MCF 10A (cell line): ENCODE results near the gene ADARB2. TPM values are rescaled to one million over a fixed set of nuclear protein-coding genes. Genes with fewer than 3 reads are reported as not detected.

Experiments
- BruUV-seq: library from RNA; stranded (reverse); fragments of 400-500 nt; replicated peaks from 2 replicates; lab custom pipeline; 2021; lab: Mats Ljungman, UMichigan
- CTCF ChIA-PET: fragments of 300-600 bp; sonication (Branson Sonifier 250); formaldehyde crosslinking; extraction: SDS; loops from one replicate; lab custom pipeline; 2021; ENCODE audit warnings: antibody characterized with exemption, inconsistent platforms; lab: Yijun Ruan, JAX
- POLR2A ChIA-PET: fragments of 300-600, 350-650 bp; sonication (Branson Sonifier 250); formaldehyde crosslinking; extraction: SDS; loops from one replicate; lab custom pipeline; 2020; ENCODE audit warnings: antibody characterized with exemption, inconsistent platforms; lab: Yijun Ruan, JAX
- DNase-seq: peaks from one replicate; pipeline ENCODE4 v3.0.0-alpha.2; 2018; ENCODE audit not compliant: unreplicated experiment
- H3K27ac Mint-ChIP-seq: one replicate; pipeline ENCODE4 v1.8.0; 2022; ENCODE audit warnings: mild to moderate bottlenecking, low read depth, mixed read lengths; ENCODE audit not compliant: unreplicated experiment
- H3K27me3 Mint-ChIP-seq: one replicate; pipeline ENCODE4 v1.8.0; 2022; ENCODE audit warnings: mixed read lengths; ENCODE audit not compliant: insufficient read depth, unreplicated experiment
- H3K36me3 Mint-ChIP-seq: one replicate; pipeline ENCODE4 v1.8.0; 2022; ENCODE audit warnings: mild to moderate bottlenecking, moderate library complexity, mixed read lengths; ENCODE audit not compliant: insufficient read depth, unreplicated experiment
- H3K4me1 Mint-ChIP-seq: one replicate; pipeline ENCODE4 v1.8.0; 2022; ENCODE audit warnings: mixed read lengths; ENCODE audit not compliant: insufficient read depth, unreplicated experiment
- H3K4me3 Mint-ChIP-seq: one replicate; pipeline ENCODE4 v1.8.0; 2022; ENCODE audit warnings: mild to moderate bottlenecking, moderate library complexity, mixed read lengths; ENCODE audit not compliant: unreplicated experiment
- H3K9me3 Mint-ChIP-seq: one replicate; pipeline ENCODE4 v1.8.0; 2022; ENCODE audit warnings: mixed read lengths; ENCODE audit not compliant: unreplicated experiment
- intact Hi-C: fragments of 100-400 bp; cut with micrococcal nuclease; formaldehyde crosslinking; loops from 2 replicates; pipeline ENCODE4 v1.14.1; 2022
- total RNA-seq: library from RNA; stranded (reverse); gene quantifications from 2 replicates; pipeline ENCODE4 v1.2.3, GENCODE V29; 2022
- TF ChIP-seq, protein P1 (sequence below): fragments of 200-600 bp; IDR thresholded peaks from one replicate; pipeline ENCODE4 v1.8.0; 2022; ENCODE audit warnings: antibody characterized with exemption, mild to moderate bottlenecking; ENCODE audit not compliant: unreplicated experiment

Gene ADARB2
- total RNA-seq, 1 experiment from 2014 or later: 0.96 TPM

DNA sequence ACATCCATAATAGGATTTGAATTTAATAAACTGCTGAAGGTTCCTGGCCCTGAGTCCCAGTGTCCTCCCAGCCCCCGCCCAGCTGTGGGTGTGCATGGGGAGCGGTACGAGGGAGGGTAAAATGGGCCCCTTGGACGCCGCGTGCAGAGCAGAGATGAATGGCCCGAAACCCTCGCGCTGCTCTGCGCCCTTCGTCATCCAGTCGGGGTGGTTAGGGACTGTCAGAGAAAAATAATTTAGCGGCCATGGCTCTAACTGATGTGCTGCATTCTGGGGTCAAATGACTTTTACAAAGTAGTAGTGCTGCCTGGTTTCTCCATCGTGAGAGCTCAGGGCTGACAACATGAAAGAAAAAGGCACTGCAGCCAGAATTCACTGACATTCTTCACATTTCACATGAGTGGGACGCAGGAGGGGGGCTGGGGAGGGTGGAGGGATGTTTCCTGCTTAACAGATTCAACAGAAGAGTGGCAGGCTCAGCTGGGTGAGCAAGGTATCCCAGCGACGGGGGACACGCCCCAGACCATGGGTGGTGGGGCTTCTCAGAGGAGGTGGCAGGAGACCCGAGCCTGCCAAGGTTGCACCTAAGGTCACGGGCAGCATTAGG, 376.7 kb downstream of the ADARB2 start:
- H3K4me1 Mint-ChIP-seq: no peaks in the 10 kb centered on the region
- no peak overlapping the region for H3K27ac Mint-ChIP-seq
- H3K4me3 Mint-ChIP-seq: no peak overlapping the region
- H3K36me3 Mint-ChIP-seq: no peaks in the 10 kb centered on the region
- no TSS peak for BruUV-seq
- H3K27me3 Mint-ChIP-seq: peaks cover 11% of the 10 kb centered on the region
- TF ChIP-seq, protein P1, sequence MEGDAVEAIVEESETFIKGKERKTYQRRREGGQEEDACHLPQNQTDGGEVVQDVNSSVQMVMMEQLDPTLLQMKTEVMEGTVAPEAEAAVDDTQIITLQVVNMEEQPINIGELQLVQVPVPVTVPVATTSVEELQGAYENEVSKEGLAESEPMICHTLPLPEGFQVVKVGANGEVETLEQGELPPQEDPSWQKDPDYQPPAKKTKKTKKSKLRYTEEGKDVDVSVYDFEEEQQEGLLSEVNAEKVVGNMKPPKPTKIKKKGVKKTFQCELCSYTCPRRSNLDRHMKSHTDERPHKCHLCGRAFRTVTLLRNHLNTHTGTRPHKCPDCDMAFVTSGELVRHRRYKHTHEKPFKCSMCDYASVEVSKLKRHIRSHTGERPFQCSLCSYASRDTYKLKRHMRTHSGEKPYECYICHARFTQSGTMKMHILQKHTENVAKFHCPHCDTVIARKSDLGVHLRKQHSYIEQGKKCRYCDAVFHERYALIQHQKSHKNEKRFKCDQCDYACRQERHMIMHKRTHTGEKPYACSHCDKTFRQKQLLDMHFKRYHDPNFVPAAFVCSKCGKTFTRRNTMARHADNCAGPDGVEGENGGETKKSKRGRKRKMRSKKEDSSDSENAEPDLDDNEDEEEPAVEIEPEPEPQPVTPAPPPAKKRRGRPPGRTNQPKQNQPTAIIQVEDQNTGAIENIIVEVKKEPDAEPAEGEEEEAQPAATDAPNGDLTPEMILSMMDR: no peak
- ChIA-PET POLR2A (no interaction called here), CTCF (no interaction called here)
- H3K9me3 Mint-ChIP-seq: no peaks in the 10 kb centered on the region
- intact Hi-C loops: no loop called here
- no peak for DNase-seq

DNA sequence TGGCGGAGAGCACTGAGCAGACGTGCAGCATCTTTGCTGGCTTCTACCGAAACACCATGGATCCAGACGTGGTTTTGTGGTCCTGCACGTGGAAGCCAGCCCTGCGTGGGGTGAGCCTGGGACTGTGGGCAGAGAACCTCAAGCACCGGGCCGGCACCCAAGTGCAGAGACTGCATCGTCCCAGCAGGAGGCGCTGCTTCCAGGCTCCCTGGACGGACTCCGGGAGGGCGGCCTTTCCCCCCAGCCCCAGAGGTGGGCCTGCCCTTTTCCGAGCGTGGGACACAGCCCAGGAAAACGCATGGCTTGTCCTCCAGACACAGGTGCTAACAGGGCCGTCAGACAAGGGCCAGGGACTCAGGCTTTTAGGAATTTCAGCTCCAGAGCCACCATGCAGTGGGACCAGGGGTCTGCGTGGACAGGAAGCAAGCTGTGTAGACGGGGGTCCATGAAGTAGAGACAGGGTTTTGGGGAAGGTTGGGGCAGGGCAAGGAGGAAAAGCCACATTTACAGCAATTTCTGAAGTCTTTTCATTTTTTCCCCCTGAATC, 377.2 kb downstream of the ADARB2 start:
- Mint-ChIP-seq H3K36me3 (no peaks in the 10 kb centered on the region), H3K4me1 (no peaks in the 10 kb centered on the region), H3K9me3 (no peaks in the 10 kb centered on the region), H3K27me3 (peaks cover 11% of the 10 kb centered on the region), H3K27ac (no peak overlapping the region), H3K4me3 (no peak overlapping the region)
- no peak for DNase-seq
- CTCF ChIA-PET: interaction anchor here (1.0 kb wide), 1 partner anchor 61 kb away, joined by 3 read pairs; no protein-coding TSS in a partner anchor
- TF ChIP-seq, protein P1: no peak
- BruUV-seq: no TSS peak
- POLR2A ChIA-PET: no interaction called here
- intact Hi-C loops: no loop called here

DNA sequence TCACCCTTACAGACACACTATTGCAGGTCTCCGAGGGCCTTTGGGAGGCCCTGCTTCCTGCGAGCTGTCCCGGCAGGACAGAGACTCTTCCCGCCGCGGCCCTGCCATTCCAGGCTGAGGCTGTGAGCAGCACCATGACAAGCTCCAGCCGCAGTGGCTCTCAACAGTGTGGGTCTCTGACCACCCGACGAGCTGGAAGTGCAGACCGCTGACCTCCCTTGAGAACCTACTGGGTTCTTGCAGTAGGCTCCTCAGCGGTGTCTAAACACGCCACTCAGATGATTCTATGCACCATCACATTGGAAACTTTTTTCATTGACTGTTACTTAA, 377.7 kb downstream of the ADARB2 start:
- no peak overlapping the region for H3K4me3 Mint-ChIP-seq
- intact Hi-C loops: no loop called here
- H3K36me3 Mint-ChIP-seq: no peaks in the 10 kb centered on the region
- CTCF ChIA-PET: interaction anchor here (1.0 kb wide), 1 partner anchor 61 kb away, joined by 3 read pairs; no protein-coding TSS in a partner anchor
- BruUV-seq: no TSS peak
- H3K4me1 Mint-ChIP-seq: no peaks in the 10 kb centered on the region
- peaks cover 11% of the 10 kb centered on the region for H3K27me3 Mint-ChIP-seq
- no peak overlapping the region for H3K27ac Mint-ChIP-seq
- H3K9me3 Mint-ChIP-seq: no peaks in the 10 kb centered on the region
- TF ChIP-seq, protein P1: no peak
- DNase-seq: no peak
- POLR2A ChIA-PET: no interaction called here

- Mint-ChIP-seq H3K27ac (no peak overlapping the region), H3K4me3 (no peak overlapping the region), H3K4me1 (no peaks in the 10 kb centered on the region), H3K9me3 (no peaks in the 10 kb centered on the region), H3K36me3 (no peaks in the 10 kb centered on the region), H3K27me3 (peaks cover 11% of the 10 kb centered on the region)
- TF ChIP-seq, protein P1: no peak
- intact Hi-C loops: no loop called here
- ChIA-PET POLR2A (no interaction called here), CTCF (interaction anchor here (1.0 kb wide), 1 partner anchor 62 kb away, joined by 3 read pairs; no protein-coding TSS in a partner anchor)
- no TSS peak for BruUV-seq
- no peak for DNase-seq
Measured at GRCh38 chr10:1358860-1359625, 378.3 kb downstream of the ADARB2 start.
